Measurements from ENCODE around the gene KCTD6. TPM values are rescaled to one million over a fixed set of nuclear protein-coding genes. Genes with fewer than 3 reads are reported as not detected.

The KCTD6 gene
- 17.9 TPM for total RNA-seq

DNA sequence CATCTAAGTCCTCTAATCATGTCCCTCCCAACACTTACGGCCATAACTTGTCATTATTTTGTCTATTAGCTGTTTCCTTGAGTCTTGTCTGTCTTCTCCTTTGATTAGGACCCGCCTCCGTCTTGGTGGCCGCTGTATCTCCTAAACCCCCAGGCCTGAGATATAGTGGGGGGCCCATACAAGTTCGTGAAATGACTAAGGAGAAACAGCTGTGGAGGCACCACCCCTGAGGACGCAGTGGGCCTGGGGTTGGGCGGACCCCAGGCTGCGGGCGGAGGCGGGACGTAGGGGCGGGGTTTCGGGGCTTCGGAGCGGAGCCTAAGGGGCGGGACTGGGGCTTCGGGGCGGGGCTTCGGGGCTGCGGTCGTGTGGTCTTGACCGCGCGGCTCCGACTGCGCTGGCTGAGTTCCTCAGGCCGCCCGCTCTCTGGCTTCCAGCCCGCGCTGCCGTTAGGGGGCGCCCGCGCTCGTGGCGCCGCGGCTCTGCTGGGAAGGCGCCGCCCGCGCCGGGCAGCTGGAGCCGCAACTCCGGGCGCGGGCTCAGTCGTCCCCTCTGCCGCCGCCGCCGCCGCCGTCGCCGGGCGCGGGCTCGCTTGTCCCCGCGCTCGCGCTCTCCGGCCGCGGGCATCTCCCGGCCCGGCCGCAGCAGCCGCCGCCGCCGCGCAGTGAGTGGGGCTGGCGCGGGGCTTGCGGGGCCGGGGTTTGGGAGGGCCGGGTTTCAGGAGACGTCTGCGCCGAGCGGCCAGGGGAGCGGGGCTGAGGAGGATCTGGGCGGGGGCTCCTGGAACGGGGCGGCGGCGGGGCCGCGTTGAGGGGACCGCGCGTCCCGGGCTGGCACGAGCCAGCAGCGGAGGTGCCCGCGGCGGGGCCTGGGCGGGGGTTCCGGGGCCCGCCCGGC lies at the start of gene KCTD6:
TSS of gene KCTD6 (plus strand) at position 591 of the 897 bp plus-strand sequence. CDS start 6,660 bp downstream, outside the sequence.

DNA sequence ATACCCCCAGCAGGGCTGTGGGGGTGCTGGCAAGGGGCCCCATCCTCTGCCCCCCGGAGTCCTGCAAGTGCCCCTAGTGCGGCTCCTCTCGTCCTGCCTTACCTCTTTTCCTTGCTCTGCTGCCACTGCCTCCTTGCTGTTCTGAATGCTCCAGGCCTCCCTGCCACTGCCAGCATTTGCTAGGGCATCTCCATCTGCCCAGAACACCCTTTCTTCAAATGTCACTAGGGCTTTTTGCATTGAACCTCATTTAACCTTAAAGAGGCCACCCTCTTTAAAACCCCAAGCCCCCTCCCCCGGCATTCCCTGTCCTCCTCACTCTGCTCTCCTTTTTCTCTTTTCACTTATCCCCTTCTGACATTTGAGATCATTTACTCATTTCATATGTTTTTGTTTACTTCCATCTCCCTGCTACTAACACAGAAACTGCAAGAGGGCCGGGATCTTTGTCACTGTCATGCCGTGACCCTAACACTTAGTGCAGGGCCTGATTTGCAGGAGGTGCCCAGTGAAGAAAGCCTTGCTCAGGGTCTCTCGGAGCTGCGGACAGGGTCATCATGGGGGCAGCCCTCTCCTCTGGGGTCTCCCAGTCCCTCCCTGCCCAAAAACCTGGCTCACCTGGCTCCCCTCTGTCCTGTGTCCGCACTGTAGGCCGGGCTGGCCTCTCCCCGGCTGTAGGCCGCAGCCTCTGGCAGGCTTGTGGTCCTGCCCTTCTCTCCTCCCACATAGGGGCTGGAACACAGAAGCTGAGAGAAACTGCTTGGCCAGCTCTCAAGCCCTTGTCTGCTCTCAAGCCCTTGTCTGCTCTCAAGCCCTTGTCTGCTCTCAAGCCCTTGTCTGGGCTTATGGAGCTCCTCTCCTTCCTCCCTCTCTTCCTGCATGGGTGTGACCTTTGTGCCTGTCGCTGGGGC lies 44.9 kb downstream of the KCTD6 start, which contains the start of gene ACOX2:
TSS of gene ACOX2 (minus strand) at position 690 of the 911 bp plus-strand sequence. CDS start 2,084 bp downstream, outside the sequence.

Other genes with a start within 250 kb of the KCTD6 start
- gene RPP14, start 185.9 kb upstream of the KCTD6 start, total RNA-seq: 12.1 TPM
- 14.8 TPM for gene HTD2, start 185.6 kb upstream of the KCTD6 start, total RNA-seq
- gene PXK, start 159.2 kb upstream of the KCTD6 start, total RNA-seq: 26.1 TPM
- 62.1 TPM for gene PDHB, start 58.3 kb upstream of the KCTD6 start, total RNA-seq
- 38.3 TPM for gene ACOX2, start 45.1 kb downstream of the KCTD6 start, total RNA-seq
- 4.3 TPM for gene FAM107A, start 85.3 kb downstream of the KCTD6 start, total RNA-seq
- gene FAM3D, start 174.7 kb downstream of the KCTD6 start, total RNA-seq: 0.82 TPM